ENCODE measurements around the gene NKAPD1.
"Not testable (repeated sequence)": the region's sequence is repeated elsewhere in the genome, so short reads cannot be mapped to it uniquely, and the experiment has no call there.

The NKAPD1 gene

DNA sequence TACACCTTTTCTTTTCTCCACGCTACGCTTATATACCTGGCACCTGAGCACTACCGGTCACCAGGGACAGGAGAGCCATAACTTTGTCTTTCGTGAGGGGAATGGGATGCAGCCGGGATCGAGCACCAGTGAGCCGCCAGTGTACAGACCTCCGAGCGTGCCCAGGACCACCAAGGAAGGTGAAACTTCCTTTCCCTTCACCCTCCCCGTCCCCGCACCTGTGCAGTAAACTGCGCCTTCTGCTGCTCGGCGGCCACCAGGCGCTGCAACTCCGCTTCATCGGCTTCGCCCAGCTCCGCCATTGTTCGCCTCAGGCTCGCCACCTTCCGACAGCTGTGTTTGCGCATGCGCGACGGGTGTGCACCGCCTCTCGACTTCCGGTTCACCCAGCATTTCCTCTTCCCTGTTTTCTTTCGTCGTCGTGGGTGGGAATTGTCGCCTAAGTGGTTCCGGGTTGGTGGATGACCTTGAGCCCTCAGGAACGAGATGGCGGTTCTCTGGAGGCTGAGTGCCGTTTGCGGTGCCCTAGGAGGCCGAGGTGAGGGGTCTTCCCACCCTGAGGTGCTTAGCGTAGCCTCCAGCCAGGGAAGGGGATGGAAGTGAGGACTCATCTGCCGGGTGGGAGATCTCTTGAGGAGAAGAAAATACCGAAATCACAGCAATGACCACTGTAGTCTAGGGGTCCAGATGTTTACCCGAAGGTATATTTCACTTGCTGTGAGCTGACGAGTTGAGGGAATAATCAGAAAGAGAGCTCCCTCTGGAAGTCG is 12.5 kb downstream of the NKAPD1 start, which contains the start of the genes SDHD and TIMM8B:
Gene SDHD (plus strand): TSS at position 452 of the 770 bp plus-strand sequence. CDS start 35 bp downstream, at position 487.
Gene TIMM8B (minus strand): TSS at position 335 of the 770 bp plus-strand sequence. CDS start 33 bp downstream, at position 302.
- peak; percentile 92 to 97 for DNase-seq

DNA sequence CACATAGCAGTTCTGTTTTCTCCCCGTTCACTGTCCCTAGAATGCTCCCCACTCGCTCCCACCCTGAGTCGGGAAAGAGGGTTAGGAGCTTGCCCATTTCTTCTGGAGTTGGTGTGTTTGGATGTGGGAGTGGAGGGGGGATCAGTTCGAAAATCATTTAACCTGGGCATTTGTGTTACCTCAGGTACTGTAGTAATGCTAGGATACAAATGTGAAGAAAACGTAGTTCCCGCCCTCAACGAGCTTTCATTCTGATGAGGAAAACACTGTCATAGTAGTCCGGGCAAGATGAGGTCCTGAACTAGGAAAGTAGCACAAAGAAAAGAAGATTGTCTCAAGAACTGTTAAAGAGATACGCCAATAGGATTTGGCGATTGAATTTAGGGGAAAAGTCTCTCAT is 13.1 kb downstream of the NKAPD1 start:
- DNase-seq = no peak

DNA sequence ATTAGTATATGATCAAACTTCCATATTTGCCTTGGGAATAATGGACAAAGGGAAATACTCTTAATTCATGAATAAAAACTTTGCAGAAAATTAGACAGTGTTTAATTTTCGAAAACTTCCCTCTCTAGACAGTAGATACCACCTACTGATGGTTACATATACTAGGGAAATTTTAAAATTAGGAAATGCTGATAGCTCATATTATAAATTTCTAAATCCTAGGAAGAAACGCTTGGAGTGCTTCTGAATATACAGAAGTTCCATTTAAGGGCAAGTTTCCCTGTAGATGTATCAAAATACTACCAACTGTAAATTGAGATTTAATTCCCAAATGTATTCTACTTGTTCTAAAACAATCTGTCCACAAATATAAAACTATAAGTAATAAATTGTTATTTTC is 21.2 kb downstream of the NKAPD1 start:
- DNase-seq = not testable (repeated sequence)

DNA sequence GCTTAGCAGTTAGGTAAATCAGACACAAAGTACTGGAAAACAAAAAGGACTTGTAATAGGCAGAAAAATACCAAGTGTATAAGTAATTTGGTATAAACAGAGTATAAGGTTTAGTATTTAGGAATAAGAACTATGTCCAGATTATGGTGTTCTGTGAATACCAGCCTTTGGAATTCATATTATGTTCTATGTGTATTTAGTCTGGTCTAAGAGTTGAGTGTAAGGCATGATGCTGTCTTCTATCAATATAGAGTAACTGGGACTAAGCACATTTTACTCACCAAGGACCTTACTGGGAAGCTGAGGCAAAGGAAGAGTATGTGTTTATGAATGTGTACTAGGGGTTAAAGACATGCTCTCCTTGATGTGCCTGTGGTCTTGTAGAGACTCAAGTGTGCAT is 22.1 kb downstream of the NKAPD1 start:
- DNase-seq = no peak

DNA sequence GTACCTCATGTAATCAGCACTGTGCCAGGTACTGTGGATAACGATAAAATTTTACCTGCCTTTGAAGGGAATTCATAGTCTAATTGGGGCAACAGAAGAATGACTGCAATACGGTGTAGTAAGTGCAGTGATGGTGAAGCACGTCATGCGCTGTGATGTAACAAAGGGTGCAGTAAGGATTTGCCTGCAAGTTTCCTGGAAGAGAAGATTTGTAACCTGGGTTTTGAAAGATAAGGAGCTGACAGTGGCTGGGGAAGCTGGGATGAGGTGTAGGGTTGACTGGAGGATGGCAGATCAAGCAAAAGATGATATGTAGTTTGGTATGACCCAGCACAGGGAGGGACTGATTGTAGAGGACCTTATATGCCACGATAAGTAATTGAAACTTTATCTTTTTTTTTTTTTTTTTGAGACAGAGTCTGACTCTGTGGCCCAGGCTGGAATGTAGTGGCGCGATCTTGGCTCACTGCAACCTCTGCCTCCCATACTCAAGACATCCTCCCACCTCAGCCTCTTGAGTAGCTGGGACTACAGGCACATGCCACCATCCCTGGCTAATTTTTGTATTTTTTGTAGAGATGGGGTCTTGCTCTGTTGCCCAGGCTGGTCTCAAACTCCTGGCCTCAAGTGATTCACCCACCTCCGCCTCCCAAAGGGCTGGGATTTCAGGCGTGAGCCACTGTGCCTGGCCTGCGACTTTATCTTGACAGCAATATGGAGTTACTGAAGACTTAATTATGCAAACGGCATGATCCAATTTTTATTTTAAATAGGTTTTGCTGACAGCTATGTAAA is 23.8 kb downstream of the NKAPD1 start:
- no peak for DNase-seq

DNA sequence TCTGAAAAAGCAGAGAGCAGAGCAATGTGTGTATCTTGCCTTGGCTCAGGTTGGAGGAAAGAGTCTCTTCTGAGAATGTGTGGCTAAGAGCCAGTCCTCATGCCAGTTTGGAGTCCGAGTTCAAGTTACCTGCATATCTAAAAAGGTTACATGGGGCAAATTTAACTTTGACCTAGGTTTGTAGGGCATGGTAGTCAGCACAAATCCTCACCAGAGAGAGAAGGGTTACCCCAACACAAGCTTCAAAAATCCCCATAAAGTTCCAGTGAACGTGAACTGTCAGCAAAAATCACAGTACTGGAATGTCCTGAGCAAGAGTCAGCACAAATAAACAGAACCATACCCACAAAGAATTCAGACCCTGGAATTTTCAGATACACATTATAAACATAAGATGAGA is 26.4 kb downstream of the NKAPD1 start:
- no peak for DNase-seq

DNA sequence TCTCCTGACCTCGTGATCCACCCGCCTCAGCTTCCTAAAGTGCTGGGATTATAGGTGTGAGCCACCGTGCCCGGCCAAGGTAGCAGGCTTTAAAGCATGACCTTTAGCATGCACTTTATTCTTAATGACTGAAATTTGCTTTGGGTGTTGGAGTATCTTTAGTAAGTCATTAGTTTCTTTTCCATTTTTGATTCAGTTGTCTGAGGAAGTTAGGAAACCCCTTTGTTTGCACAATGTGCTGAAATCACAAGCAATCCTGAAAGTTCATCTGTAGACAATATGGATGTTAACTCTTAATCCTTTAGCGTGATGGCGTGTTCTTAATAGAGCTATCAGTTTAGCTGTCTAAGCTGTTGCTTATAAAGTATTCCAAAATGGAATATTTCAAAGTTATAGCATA is 29.3 kb downstream of the NKAPD1 start:
- DNase-seq = no peak

DNA sequence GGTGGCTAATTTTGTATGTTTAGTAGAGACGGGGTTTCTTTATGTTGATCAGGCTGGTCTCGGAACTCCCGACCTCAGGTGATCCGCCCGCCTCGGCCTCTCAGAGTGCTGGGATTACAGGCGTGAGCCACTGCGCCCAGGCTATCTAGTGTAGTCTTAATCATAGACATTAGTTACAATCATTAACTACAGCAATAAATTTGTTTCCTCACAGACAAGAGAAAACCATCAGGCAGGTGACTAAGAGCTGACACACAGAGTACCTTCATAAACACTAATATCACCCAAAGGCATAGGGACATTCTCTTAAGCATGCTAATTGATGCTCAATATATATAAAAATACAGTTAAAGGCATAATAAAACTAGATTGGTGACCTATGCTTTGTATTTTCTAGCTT is 32.0 kb downstream of the NKAPD1 start:
- no peak for DNase-seq

DNA sequence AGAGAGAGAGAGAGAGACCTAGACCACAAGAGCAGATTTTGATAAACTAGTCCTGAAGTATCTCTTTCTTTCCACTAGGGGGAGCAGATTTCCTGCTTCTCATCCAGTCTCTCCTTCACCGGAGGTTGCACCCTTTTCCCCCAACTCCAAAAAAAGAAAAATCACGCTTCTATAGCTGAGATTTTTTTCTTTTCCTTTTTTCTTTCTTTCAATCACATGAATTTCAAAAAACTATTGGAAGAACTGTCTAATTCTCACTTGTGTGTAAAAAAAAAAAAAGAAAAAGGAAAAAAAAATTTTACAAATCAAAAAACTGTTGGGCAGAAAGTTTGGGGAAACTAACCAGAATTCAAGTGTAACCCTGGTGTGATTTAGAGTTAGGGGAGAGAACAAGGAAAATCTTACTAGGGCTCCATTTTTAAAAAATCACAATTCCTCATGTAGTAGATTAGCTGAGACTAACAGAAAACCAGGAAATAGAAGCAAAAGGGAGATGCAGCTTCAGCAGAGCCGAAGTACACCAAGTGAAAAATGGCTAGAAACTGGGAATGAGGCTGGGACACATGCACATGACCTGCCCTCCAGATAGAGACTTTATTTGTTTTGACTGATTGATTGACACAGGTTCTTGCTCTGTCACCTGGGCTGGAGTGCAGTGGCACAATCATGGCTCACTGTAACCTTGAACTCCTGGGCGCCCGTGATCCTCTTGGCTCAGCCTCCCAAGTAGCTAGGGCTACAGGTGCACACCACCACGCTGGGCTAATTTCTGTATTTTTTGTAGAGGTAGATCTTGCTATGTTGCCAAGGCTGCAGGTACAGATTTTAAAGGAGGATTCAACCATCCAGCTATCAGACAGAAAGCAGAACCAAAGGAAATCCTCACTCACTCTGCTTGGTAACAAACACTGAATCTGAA is 39.7 kb downstream of the NKAPD1 start:
- peak in 1 of 2 donors; percentile 86 for DNase-seq

DNA sequence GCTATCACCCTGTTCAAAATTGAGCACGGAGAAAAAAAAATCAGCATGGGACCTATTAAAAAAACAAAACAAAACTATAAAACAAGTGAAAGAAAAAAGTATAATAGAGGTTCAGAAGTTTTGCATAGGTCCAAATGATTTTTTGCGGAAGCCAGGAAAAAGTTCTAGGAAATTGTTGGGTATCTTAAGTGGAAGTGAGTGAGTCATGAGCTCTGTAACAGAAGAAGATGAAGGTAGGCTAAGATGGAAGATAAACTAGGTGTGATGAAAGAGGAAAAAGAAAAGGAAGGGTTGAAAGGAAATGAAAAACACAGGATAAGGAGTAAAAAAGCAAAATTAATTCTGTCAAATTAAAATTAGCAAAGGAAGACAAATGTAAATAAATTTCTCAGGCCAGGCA is 40.4 kb downstream of the NKAPD1 start:
- no peak for DNase-seq

DNA sequence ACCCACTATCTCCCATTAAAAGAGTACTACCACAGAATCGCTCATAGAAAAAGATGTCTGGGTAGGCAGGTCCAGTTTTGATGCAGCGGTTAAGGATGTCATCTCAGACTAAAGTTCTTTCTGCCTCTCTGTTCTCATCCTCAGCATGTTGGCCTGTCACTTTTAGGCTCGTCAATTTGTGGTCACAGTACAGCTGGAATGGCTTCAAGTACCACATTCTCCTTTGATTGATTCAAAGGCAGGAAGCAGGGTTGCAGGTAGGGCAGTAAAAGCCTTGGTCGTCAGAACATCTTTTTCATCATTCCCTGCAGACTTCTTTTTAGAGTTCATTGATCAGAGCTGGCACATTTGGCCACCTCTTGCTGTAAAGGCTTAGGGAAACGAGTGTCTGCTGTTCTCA is 41.3 kb downstream of the NKAPD1 start:
- DNase-seq = no peak

DNA sequence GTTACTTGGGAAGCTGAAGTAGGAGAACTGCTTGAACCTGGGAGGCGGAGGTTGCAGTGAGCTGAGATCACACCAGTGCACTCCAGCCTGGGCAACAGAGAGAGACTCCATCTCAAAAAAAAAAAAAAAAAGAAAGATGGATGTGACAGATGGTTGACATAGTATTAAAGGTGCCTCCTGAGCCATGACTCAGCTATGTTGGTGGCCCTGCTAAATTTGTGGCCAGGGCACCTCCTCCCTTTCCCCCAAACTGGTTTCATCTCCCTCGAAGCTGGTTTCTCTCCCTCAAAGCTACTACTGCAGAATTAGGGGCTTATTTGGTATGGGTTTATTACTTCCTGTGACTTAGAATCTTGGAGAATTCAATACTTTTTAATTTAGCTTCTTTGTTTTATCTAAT is 44.1 kb downstream of the NKAPD1 start:
- DNase-seq = no peak

DNA sequence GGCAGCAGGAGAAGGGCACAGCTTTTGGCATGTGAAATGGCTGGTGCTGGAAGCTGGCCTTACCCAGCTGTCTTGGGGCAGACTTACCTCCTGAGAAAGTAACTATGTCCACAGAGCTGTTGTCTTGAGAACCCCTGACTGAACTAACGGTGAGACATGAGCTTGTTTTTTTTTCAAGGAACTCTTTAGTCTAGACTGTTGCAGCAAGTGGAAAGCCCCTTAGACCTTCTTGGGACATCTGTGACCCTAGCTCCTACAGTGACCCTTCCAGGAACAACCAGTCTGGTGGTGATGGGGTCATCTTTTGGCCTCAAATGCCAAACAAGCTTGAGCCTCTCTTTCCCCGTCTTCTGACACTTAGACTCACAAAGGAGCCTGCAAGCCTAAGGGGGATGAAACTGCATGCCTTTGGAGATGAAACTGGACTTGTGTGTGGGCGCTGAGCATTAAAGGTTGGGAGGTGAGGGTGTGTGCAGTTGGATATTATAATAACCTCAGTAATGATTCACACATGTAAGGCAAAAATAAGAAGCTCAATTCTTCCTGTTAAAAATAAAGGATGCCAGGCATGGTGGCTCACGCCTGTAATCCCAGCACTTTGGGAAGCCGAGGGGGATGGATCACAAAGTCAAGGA is 48.0 kb downstream of the NKAPD1 start:
- DNase-seq = no peak

DNA sequence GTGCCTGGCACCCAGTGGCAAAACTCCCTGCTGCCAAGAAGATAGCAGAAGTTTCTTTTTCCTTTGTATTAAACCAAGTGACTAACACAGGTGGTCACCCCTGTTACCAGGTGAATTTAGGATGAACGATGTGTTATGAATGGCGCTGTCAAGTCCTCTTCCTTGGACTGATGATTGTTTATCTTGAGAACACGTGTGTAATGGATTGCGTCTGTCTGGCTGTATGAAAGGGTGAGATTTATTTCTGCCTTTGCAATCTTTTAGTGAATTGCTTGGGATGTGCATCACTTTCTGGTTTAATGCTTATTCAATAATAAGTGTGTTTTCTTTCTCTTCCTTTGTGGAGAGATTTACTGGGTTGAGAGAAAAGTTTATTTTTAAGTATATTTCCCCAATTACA is 49.0 kb downstream of the NKAPD1 start:
- DNase-seq = no peak

DNA sequence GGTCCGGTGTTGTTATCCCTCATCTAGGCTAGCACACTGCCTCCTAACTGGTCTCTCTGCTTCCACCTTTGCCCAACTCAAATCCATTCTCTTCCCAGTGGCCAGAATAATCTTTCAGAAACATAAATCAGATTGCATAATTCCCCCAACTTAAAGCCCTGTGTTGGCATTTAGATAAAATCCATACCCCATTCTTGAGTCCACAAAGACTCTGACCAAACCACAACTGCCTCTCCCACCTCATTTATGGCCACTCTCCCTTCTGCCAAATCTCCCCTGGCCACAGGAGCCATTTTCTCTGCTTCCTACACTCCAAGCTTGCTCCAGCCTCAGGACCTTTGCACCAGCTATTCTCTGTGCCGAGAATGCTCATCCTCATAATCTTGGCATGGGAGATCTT is 53.0 kb downstream of the NKAPD1 start:
- no peak for DNase-seq

DNA sequence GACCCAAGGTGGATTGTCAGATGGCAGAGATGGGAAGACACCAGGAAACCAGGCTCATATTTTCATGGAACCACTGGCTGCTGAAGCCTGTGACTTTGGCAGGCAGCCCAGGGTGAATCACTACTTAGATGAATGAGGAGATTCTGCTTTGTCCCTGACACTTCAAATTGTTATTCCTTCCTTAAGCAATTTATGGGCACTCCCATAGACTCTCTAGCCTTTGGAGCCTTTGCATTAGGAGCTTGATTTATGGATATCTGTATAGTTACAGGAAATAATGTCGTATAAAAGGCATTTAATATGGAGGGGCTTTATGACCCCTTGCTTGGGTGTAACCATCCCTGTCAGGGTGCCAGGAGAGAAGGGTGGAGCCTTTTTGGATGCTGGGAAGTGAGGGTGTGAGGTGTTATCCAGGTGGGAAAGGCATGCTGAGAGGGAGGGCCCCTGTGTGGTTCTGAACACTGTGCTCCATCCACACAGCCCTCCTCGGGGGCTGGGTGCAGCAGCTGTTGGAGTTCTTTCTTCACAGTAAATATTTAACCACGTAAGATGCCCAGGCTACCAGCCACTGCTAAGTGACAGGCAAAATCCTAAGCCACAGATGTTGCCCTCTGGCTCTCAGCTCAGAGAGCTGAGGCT is 54.5 kb downstream of the NKAPD1 start:
- DNase-seq = peak; percentile 10 to 18

DNA sequence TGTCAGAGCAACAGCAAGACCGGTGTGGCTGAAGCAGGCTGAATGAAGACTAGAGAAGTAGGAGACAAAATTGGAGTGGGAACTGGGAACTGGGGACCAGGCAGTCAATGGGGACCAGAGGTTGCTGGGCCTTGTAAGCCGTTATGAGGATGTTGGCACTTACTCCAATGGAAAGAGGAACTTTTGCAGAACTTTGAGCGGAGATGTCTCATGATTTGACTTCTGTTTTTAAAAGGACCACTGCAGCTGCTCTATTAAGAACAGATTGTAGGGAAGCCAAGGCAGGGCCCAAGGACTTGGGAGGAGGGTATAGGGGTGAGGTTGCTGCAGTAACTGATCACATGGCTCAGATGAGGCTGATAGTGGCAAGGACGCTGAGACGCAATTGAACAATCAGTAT is 55.6 kb downstream of the NKAPD1 start:
- peak in 1 of 2 donors; percentile 33 for DNase-seq

DNA sequence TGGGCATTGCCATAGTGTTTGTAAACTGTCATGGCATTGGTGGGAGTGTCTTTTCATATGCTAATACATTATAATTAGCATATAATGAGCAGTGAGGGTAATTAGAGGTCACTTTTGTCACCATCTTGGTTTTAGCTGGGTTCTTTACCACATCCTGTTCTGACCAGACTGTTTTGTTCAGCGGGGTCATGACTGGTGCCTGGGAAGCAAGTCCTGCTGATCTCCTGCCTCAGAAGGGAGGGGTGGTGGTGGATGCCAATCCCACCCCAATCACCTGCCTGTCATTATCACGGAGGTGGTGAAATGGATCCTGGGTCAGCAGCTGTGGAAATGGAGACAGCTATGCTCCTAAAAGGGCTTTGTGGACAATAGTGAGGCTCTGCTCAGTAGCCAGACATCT is 58.6 kb downstream of the NKAPD1 start:
- no peak for DNase-seq

DNA sequence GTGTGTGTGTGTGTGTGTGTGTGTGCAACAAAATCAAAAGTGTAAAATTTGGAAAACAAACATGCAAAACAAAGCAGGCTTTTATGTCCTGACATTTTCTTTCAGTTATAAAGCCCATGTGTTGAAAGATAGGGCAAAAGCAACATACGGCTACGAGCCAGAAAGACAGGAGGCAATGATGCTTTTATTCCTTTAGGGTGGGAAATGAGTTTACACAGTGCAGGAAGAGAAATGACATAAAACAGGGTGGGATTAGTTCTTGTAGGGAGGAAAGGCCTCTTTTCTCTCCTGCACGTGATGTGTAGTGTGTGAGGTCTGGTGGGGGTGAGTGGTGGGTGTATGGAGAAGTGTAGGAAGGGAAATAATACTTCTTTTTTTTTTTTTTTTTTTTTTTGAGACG is 60.4 kb downstream of the NKAPD1 start:
- no peak for DNase-seq
